Measurements from ENCODE around the gene BANP.
A peak's percentile ranks its signal among the peaks of the same experiment; 100 is the strongest.

BANP gene

DNA sequence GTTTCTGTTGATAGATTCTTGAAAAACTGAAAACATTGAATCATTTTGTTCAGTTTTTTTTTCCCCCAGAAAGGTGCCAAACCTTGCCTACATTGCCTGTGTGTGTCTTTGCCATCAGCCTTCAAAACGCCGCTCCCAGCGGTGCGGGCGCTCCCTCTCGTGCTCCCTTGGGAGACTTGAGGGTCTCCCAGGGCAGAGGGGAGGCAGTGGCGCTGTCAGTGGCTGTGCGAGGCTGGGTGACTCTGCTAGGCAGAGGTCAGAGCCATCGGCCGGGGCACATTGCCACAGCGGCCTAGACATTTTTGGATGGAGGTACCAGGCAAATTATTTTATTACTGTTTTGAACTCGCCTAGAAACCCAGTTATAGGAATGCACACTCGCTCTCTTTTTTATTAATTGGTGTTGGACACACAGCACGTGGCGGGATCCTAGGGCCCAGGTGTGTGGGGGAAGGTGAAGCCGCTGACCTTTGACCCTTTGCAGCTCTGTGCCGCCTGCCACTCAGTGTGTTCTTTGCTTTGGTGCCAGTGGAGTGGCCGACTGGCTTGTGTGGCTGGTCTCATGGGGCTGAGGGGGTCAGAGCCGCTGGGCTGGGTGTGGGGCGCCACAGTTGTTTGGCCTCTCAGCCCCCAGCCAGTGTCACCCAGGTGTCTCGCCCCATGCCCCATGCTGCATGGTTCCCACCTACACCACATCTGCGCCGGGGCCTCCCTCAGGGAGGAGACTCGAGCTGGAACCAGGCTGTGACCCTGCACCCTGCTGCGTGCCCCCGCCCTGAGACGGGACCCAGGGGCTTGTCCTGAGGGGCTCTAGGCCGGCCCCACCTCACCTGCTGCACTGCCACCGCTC, 115.7 kb downstream of the BANP start:
- DNase-seq: no peak
- no peaks in the 10 kb centered on the region for H3K27me3 ChIP-seq (replicated peaks)
- H3K4me3 ChIP-seq (ENCODE audit: low read depth, low read length): no peak overlapping the region
- no peak overlapping the region for H3K27ac ChIP-seq
- peaks cover 12% of the 10 kb centered on the region for H3K36me3 ChIP-seq (replicated peaks)
- TF ChIP-seq, protein P1, sequence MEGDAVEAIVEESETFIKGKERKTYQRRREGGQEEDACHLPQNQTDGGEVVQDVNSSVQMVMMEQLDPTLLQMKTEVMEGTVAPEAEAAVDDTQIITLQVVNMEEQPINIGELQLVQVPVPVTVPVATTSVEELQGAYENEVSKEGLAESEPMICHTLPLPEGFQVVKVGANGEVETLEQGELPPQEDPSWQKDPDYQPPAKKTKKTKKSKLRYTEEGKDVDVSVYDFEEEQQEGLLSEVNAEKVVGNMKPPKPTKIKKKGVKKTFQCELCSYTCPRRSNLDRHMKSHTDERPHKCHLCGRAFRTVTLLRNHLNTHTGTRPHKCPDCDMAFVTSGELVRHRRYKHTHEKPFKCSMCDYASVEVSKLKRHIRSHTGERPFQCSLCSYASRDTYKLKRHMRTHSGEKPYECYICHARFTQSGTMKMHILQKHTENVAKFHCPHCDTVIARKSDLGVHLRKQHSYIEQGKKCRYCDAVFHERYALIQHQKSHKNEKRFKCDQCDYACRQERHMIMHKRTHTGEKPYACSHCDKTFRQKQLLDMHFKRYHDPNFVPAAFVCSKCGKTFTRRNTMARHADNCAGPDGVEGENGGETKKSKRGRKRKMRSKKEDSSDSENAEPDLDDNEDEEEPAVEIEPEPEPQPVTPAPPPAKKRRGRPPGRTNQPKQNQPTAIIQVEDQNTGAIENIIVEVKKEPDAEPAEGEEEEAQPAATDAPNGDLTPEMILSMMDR (IDR thresholded peaks at IDR 0.05; ENCODE audit: low read depth, low read length, missing control alignments): no peak
- in situ Hi-C loops (cut with HindIII; ENCODE audit: low pct_ligation_motif_present, low sequenced_read_pairs): no loop called here

DNA sequence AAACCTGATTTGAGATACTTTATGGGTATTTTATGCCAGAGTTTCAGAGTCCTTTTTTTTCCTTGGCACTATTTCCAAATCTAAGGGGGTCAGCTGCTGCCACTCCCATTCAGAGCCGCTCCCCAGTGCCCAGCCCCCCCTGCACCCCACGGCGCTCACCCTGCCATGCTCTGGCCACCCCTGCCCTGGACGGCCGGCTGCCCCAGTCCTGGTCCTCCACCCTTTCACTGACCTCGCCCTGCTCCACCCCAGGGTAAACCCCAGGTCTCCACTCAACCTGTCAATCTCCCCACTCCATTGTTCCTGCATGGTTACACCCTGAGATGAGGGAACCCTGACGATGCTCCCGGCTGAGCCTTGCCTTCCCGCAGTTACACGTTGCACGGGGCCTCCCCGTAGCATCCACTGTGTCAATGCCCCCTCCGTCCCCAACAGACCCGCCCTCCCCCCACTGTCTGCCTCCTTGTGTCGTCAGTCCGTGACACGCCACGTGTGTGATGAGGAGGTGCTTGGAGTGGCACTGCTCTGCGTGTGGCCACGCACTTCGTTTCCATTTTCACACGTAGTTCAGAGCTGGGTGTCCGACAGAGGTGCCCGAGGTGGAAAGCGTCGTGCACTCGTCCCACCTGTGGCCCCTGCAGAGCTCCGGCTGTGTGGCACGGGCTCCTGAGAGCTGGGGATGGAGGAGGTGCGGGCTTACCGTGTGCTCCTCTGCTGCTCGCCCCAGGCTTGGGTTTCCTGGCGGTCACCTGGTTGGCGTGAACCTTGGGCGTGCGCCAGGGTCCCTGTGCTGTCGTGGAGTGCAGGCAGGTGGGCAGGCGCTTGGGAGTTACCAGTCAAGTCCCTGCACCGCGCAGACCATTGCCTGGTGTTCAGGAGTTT, 116.5 kb downstream of the BANP start:
- TF ChIP-seq, protein P1 (IDR thresholded peaks at IDR 0.05; ENCODE audit: low read depth, low read length, missing control alignments): no peak

DNA sequence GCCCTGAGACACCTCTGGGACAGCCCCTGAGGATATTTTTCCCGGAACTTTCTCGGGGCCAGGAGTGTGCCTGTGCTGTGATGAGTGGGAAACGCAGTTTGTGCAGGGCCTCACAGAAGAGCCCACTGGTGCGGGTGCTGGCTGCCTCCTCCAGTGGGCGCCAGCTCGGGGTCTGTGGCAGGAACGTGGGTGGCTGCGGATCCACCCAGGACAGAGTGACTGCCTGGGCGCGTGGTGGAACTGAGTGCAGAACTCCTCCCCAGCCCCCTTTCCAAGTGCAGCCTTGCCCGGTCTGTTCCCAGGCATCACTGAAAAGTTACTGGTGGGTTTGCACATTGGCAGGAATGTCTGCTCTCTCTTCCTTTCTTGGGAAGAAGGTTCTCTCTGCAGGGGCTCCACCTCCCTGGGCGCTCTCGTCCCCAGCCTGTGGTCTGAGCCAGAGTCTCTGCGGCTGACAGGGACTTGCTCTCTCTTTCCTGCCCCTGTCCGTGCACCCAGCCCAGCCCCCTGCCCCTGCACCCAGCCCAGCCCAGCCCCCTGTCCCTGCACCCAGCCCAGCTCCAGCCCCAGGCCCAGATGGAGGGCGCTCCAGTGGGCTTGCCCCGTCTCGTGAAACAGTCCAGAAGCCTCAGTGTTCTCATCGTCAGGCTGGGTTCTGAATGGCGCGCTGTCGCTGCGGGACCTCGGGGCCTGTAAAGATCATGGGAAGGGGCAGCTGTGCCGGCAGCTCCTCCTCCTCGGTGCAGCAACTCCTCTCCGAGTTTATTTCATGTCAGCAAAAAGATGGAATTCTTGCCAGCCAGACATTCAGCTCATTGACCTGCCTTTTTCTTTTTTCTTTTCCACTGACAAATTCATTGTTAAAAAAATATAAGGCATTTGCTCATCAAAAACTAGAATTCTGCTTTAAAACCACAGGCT, 117.5 kb downstream of the BANP start:
- Histone ChIP-seq H3K27ac (no peak overlapping the region), H3K36me3 (replicated peaks) (peaks cover 12% of the 10 kb centered on the region), H3K4me3 (ENCODE audit: low read depth, low read length) (no peak overlapping the region), H3K27me3 (replicated peaks) (no peaks in the 10 kb centered on the region)
- TF ChIP-seq, protein P1 (IDR thresholded peaks at IDR 0.05; ENCODE audit: low read depth, low read length, missing control alignments): peak; percentile 39
- in situ Hi-C loops (cut with HindIII; ENCODE audit: low pct_ligation_motif_present, low sequenced_read_pairs): no loop called here
- DNase-seq: no peak

More for the DNA sequence above, 116.5 kb downstream of the BANP start:
- DNase-seq: no peak
- H3K4me3 ChIP-seq (ENCODE audit: low read depth, low read length): no peak overlapping the region
- H3K27me3 ChIP-seq (replicated peaks): no peaks in the 10 kb centered on the region
- H3K27ac ChIP-seq: no peak overlapping the region
- H3K36me3 ChIP-seq (replicated peaks): peaks cover 12% of the 10 kb centered on the region
- in situ Hi-C loops (cut with HindIII; ENCODE audit: low pct_ligation_motif_present, low sequenced_read_pairs): no loop called here

DNA sequence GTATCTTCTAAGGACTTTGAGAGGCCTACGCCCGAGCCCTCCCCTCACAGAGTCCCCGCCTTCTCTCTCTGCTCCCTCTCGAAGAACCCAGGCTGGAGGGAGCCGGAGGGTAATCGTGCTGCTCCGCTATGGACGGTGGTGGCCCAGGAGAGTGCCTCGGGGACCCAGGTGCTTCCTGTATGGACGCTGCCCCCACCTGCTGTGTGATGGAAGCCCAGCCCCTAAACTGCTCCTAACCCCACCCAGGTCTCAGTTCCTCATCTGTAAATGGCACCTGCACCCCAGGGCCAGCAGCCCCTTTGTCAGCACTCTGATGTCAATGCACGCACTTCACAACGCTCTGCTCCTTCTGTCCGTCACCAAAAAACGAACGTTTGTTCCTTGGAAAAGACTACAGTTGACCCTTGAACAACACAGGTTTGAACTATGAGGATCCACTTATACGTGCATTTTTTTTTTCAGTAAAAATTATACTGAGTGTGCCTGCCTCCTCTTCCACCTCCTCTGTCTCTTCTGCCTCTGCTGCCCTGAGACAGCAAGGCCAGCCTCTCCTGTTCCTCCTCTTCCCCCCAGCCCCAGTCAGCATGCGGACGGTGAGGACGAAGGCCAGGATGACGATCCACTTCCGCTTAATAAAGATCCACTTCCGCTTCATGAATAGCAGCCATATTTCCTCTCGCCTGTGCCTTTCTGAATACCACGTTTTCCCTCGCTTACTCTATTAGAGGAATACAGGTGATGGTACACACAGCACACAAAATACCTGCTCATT, 118.3 kb downstream of the BANP start:
- Histone ChIP-seq H3K27ac (no peak overlapping the region), H3K27me3 (replicated peaks) (no peaks in the 10 kb centered on the region), H3K4me3 (ENCODE audit: low read depth, low read length) (no peak overlapping the region), H3K36me3 (replicated peaks) (peaks cover 12% of the 10 kb centered on the region)
- DNase-seq: no peak
- in situ Hi-C loops (cut with HindIII; ENCODE audit: low pct_ligation_motif_present, low sequenced_read_pairs): no loop called here
- TF ChIP-seq, protein P1 (IDR thresholded peaks at IDR 0.05; ENCODE audit: low read depth, low read length, missing control alignments): no peak

DNA sequence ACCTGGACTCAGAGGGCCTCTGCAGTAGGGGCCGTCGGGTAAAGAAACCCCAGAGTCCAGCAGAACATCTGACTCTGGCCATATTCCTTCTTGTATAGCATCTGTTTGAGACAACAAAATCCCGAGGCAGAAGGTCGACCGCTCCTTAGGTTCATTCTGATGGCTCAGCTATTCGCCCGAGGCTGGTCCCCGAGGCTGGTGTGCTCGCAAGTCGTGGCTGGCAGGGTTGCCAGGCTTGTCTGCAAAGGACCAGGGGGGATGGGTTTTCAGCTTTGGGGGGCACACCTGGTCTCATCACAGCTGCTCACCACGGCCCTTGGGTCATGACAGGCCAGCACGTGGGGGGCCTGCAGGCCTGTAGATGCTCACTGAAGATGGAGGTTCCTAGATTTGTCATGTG, 119.1 kb downstream of the BANP start:
- Histone ChIP-seq H3K36me3 (replicated peaks) (peaks cover 12% of the 10 kb centered on the region), H3K27me3 (replicated peaks) (no peaks in the 10 kb centered on the region), H3K4me3 (ENCODE audit: low read depth, low read length) (no peak overlapping the region), H3K27ac (no peak overlapping the region)
- DNase-seq: no peak
- in situ Hi-C loops (cut with HindIII; ENCODE audit: low pct_ligation_motif_present, low sequenced_read_pairs): no loop called here
- TF ChIP-seq, protein P1 (IDR thresholded peaks at IDR 0.05; ENCODE audit: low read depth, low read length, missing control alignments): no peak
